ENCODE measurements around the gene CFAP20.

GRCh38 chr16:58129097-58129936, at the start of gene CFAP20:
- TF ChIP-seq POLR2A (IDR thresholded peaks at IDR 0.05) (peak in 3 of 4 donors; percentile 69 to 90 (median 88)), CTCF (IDR thresholded peaks at IDR 0.05) (peak in 1 of 6 experiments; percentile 28), POLR2AphosphoS5 (IDR thresholded peaks at IDR 0.05) (peak; percentile 88 to 96)
